Prostate gland (tissue), 2 donors: ENCODE measurements around the gene BMPR2. TPM values are rescaled to one million over a fixed set of nuclear protein-coding genes. Genes with fewer than 3 reads are reported as not detected.

Experiments
- DNase-seq: peaks from one replicate; pipeline ENCODE4 v3.0.0-alpha.2; 2019; ENCODE audit warnings: low spot score
- H3K27ac ChIP-seq, 2 donors: fragments of 200-600 bp; sonication (generic); 2 replicates each; pipeline ENCODE4 v1.5.1; 2017 to 2019
- H3K27me3 ChIP-seq: fragments of 200-600 bp; sonication (generic); replicated peaks from 2 replicates; pipeline ENCODE4 v1.5.1; 2019; ENCODE audit not compliant: insufficient read depth
- H3K36me3 ChIP-seq, 2 donors: fragments of 200-600 bp; sonication (generic); 1 replicate in 1 of 2; 2 replicates in 1 of 2; pipeline versions ENCODE4 v1.5.1 to v1.8.1; 2017 to 2019
- H3K4me1 ChIP-seq: fragments of 200-600 bp; sonication (generic); replicated peaks from 2 replicates; pipeline ENCODE4 v1.5.1; 2019
- H3K4me3 ChIP-seq, 2 donors: fragments of 200-600 bp; sonication (generic); 2 replicates each; pipeline ENCODE4 v1.5.1; 2017 to 2019
- H3K9me3 ChIP-seq: fragments of 200-600 bp; sonication (generic); 2 replicates; pipeline ENCODE4 v1.5.1; 2017
- POLR2A ChIP-seq: fragments of 450-650 bp; IDR thresholded peaks from one replicate; pipeline ENCODE4 v1.6.1; 2016; ENCODE audit warnings: antibody characterized with exemption, mild to moderate bottlenecking
- POLR2AphosphoS5 ChIP-seq: sonication (generic); formaldehyde crosslinking; IDR thresholded peaks from one replicate; pipeline ENCODE4 v1.6.1; 2017; ENCODE audit warnings: antibody characterized with exemption
- WGBS: methylation state at CpG from one replicate; pipeline ENCODE4 v1.1.5; 2018; 5-methylcytosine and 5-hydroxymethylcytosine counted together
- intact Hi-C: fragments of 100-400 bp; cut with DNase I; formaldehyde crosslinking; loops from one replicate; pipeline ENCODE4 v1.14.2; 2022
- total RNA-seq, 2 donors: library from RNA; depleted of rRNA; stranded (reverse); fragments of >200 nt; gene quantifications; one replicate each; pipeline ENCODE4 v1.1.0, GENCODE V29; 2016
- TF ChIP-seq, protein P1 (sequence below), 4 experiments: fragments of 200-600 bp in 2 of 4; fragments of 450-650 bp in 2 of 4; sonication (generic) in 2 of 4; IDR thresholded peaks; 1 replicate in 3 of 4; 2 replicates in 1 of 4; pipeline ENCODE4 v1.5.1; 2016 to 2019; ENCODE audit warnings: antibody characterized with exemption in 4 of 4, mild to moderate bottlenecking in 2 of 4, moderate library complexity in 2 of 4

The BMPR2 gene
- total RNA-seq, 2 donors from 2014 or later, result 41.1 to 69.9 TPM

DNA sequence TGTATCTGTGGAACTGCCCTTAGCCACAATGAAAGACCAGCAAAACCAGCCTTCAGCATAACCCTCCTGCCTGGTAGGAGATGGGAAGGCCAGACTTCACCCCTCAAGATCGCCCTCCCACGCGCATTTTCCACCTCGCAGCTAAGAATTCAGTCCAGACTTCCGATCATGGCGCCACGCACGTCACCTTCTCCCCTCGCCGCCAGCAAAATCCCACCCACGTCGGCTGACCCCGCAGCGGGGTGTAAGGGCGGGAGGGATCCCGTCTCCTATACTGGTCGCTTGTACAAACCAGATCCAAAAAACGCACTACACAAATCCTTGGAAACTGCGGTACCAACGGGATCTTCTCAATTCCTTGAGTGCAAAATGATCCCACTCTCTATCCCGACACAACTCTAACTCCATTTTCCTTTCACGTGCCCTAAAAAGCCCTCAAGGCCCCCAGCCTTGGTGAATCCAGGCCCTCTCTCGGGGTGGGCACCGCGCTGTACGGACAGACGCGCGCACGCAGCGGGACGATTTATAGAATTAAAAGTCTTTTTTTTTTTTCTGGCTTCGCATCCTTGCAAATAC is 1.0 kb upstream of the BMPR2 start:
- intact Hi-C loops, result loop anchor here (5.0 to 10.0 kb wide), 2 partner anchors 108 to 170 kb away; partner anchors contain the start of gene NOP58
- Histone ChIP-seq H3K4me1 (no peaks in the 10 kb centered on the region), H3K4me3 (peak overlapping the region; percentile 84 to 97), H3K27ac (peak overlapping the region; percentile 95 to 99), H3K36me3 (no peaks in the 10 kb centered on the region), H3K27me3 (no peaks in the 10 kb centered on the region), H3K9me3 (no peaks in the 10 kb centered on the region)
- WGBS, result under 1% methylated on average over 33 of the region's 33 CpGs
- peak; percentile 34 for DNase-seq
- TF ChIP-seq POLR2AphosphoS5 (peak; percentile 27), POLR2A (peak; percentile 42)
- TF ChIP-seq, protein P1, sequence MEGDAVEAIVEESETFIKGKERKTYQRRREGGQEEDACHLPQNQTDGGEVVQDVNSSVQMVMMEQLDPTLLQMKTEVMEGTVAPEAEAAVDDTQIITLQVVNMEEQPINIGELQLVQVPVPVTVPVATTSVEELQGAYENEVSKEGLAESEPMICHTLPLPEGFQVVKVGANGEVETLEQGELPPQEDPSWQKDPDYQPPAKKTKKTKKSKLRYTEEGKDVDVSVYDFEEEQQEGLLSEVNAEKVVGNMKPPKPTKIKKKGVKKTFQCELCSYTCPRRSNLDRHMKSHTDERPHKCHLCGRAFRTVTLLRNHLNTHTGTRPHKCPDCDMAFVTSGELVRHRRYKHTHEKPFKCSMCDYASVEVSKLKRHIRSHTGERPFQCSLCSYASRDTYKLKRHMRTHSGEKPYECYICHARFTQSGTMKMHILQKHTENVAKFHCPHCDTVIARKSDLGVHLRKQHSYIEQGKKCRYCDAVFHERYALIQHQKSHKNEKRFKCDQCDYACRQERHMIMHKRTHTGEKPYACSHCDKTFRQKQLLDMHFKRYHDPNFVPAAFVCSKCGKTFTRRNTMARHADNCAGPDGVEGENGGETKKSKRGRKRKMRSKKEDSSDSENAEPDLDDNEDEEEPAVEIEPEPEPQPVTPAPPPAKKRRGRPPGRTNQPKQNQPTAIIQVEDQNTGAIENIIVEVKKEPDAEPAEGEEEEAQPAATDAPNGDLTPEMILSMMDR (IDR thresholded peaks at IDR 0.05), result no peak

DNA sequence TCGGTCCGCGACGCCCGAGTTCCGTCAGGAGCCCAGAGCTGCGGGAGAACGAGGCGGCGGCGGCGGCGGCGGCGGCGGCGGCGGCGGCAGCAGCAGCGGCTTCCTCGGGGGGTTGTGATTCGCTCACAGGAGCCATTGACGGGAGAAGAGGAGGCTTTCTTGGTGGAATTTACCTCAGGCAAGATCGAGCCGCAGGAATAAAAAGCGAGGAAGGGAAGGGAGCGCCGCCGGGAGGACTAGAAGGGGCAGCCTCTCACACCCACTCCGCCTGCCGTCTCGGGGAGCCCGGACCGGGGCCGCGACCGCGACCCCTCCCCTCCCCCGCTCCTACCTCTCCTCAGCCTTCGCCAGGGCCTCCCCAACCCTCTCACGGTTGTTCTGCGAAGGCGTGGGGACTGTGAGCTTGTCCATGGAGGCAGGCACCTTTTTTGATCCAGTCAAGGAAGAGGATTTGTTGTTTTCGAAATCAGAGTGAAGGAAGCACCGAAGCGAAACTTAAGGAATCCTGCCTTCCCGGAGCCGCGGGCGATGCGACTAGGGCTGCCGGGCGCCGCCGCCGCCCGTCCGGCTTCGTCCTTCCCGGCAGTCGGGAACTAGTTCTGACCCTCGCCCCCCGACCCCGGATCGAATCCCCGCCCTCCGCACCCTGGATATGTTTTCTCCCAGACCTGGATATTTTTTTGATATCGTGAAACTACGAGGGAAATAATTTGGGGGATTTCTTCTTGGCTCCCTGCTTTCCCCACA is 506 bp downstream of the BMPR2 start:
- Histone ChIP-seq H3K4me1 (no peaks in the 10 kb centered on the region), H3K27ac (peak overlapping the region; percentile 95 to 99), H3K27me3 (no peaks in the 10 kb centered on the region), H3K36me3 (no peaks in the 10 kb centered on the region), H3K9me3 (no peaks in the 10 kb centered on the region), H3K4me3 (peak overlapping the region; percentile 84 to 97)
- TF ChIP-seq, protein P1 (IDR thresholded peaks at IDR 0.05), result no peak
- TF ChIP-seq POLR2AphosphoS5, result peak; percentile 29
- intact Hi-C loops, result loop anchor here (5.0 to 10.0 kb wide), 2 partner anchors 109 to 168 kb away; partner anchors contain the start of gene NOP58
- DNase-seq, result peak; percentile 55
- under 1% methylated on average over 50 of the region's 69 CpGs for WGBS

DNA sequence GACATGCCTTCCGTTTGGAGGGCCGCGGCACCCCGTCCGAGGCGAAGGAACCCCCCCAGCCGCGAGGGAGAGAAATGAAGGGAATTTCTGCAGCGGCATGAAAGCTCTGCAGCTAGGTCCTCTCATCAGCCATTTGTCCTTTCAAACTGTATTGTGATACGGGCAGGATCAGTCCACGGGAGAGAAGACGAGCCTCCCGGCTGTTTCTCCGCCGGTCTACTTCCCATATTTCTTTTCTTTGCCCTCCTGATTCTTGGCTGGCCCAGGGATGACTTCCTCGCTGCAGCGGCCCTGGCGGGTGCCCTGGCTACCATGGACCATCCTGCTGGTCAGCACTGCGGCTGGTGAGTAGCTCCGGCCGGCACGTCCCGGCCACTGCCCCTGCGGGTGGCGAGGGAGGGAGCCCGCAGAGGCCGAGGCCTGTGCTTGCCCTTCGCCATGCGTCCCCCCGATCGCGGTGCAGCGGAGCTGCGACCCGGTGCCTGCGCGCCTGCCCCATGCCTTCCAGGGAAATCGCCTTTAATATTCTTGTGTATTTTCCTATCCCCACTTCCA is 1.2 kb downstream of the BMPR2 start:
- intact Hi-C loops, result loop anchor here (5.0 to 10.0 kb wide), 2 partner anchors 110 to 168 kb away; partner anchors contain the start of gene NOP58

DNA sequence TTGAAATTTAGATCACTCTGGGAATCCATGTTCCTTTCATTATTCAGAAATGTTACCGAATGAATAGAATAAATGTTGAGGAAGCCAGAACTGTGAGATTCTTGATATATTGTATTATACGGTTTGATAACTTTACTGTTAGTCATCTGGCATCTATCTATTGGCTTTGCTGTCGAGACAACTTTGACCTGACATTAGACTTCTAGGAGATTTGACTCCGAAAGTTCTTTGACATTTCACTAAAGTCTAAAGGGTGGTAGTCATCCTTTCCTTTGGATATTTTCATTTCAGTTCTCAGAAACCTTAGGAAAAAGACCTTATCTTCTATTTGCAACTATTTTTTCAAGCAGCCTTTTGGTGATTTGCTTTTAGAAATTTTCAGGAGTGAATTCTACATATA is 1.9 kb downstream of the BMPR2 start:
- Histone ChIP-seq H3K4me3 (peak overlapping the region; percentile 84 to 97), H3K9me3 (no peaks in the 10 kb centered on the region), H3K27me3 (no peaks in the 10 kb centered on the region), H3K36me3 (no peaks in the 10 kb centered on the region), H3K27ac (peak overlapping the region; percentile 95 to 99), H3K4me1 (no peaks in the 10 kb centered on the region)
- intact Hi-C loops, result loop anchor here (5.0 to 10.0 kb wide), 2 partner anchors 111 to 167 kb away; partner anchors contain the start of gene NOP58
- TF ChIP-seq POLR2A, result no peak
- no peak for TF ChIP-seq POLR2AphosphoS5
- TF ChIP-seq, protein P1 (IDR thresholded peaks at IDR 0.05), result no peak
- WGBS, result 3% methylated on average over 4 of the region's 4 CpGs
- no peak for DNase-seq

More for the DNA sequence above, 1.2 kb downstream of the BMPR2 start:
- Histone ChIP-seq H3K9me3 (no peaks in the 10 kb centered on the region), H3K36me3 (no peaks in the 10 kb centered on the region), H3K27ac (peak overlapping the region; percentile 95 to 99), H3K4me1 (no peaks in the 10 kb centered on the region), H3K4me3 (peak overlapping the region; percentile 84 to 97), H3K27me3 (no peaks in the 10 kb centered on the region)
- DNase-seq, result peak; percentile 21
- TF ChIP-seq, protein P1 (IDR thresholded peaks at IDR 0.05), result no peak
- TF ChIP-seq POLR2AphosphoS5, result no peak
- TF ChIP-seq POLR2A, result no peak
- under 1% methylated on average over 38 of the region's 38 CpGs for WGBS
